ENCODE results near the gene DIPK1B.
A peak's percentile ranks its signal among the peaks of the same experiment; 100 is the strongest.

The DIPK1B gene

GRCh38 chr9:136685790-136686533 lies 26.4 kb upstream of the DIPK1B start:
- Histone ChIP-seq H3K79me2 (ENCODE audit: insufficient read depth, low read length) (peaks cover 12% of the 10 kb centered on the region), H3K27ac (ENCODE audit: low read length) (peak overlapping the region; percentile 72; the same call in 1 of the 2 replicates), H3K36me3 (ENCODE audit: insufficient read depth, low read length) (no peaks in the 10 kb centered on the region), H3K4me1 (ENCODE audit: insufficient read depth, low read length) (peaks cover 21% of the 10 kb centered on the region), H3K27me3 (ENCODE audit: insufficient read depth, low read length, poor library complexity) (no peaks in the 10 kb centered on the region), H3K4me3 (ENCODE audit: low read depth in 1 of 2, low read length in 2 of 2) (peak overlapping the region; percentile 66 to 80), H3K4me2 (ENCODE audit: insufficient read depth, low read length) (peak overlapping the region; percentile 97), H3K9ac (ENCODE audit: low read depth, low read length) (peak overlapping the region; percentile 81), H2AFZ (ENCODE audit: low read depth, low read length) (peak overlapping the region; percentile 94; the same call in 1 of the 2 replicates), H3K9me3 (ENCODE audit: insufficient read depth, low read length, severe bottlenecking) (no peaks in the 10 kb centered on the region), H4K20me1 (ENCODE audit: insufficient read depth, low read length) (peaks cover 13% of the 10 kb centered on the region)
- no peak for TF ChIP-seq EZH2 (IDR thresholded peaks at IDR 0.05; ENCODE audit: borderline replicate concordance, low read depth, low read length, severe bottlenecking)
- TF ChIP-seq CTCF (IDR thresholded peaks at IDR 0.05; ENCODE audit: borderline replicate concordance, extremely low read depth, low read length, poor library complexity, severe bottlenecking) = no peak
- ATAC-seq (ENCODE audit: insufficient read depth, low read depth) = no peak
- no peak for DNase-seq

- peak overlapping the region; percentile 72; the same call in 1 of the 2 replicates for H3K27ac ChIP-seq (ENCODE audit: low read length)
- peak overlapping the region; percentile 94 for H2AFZ ChIP-seq (ENCODE audit: low read depth, low read length)
- DNase-seq = no peak
Observed at GRCh38 chr9:136686534-136686793, 25.9 kb upstream of the DIPK1B start.

GRCh38 chr9:136686794-136687711 lies 25.3 kb upstream of the DIPK1B start, which contains the start of gene AGPAT2:
AGPAT2 (minus strand) TSS chr9:136687457; CDS start chr9:136687357, 100 bp downstream.
- peak; percentile 83 for ATAC-seq (ENCODE audit: insufficient read depth, low read depth)
- H3K27me3 ChIP-seq (ENCODE audit: insufficient read depth, low read length, poor library complexity) = no peaks in the 10 kb centered on the region
- TF ChIP-seq CTCF (IDR thresholded peaks at IDR 0.05; ENCODE audit: borderline replicate concordance, extremely low read depth, low read length, poor library complexity, severe bottlenecking) (no peak), EZH2 (IDR thresholded peaks at IDR 0.05; ENCODE audit: borderline replicate concordance, low read depth, low read length, severe bottlenecking) (no peak)
- H3K9ac ChIP-seq (ENCODE audit: low read depth, low read length) = peak within 1 kb of the TSS; percentile 81
- peak; percentile 66 for DNase-seq
- peak within 1 kb of the TSS; percentile 66 to 80 for H3K4me3 ChIP-seq (ENCODE audit: low read depth in 1 of 2, low read length in 2 of 2)
- H3K27ac ChIP-seq (ENCODE audit: low read length) = peak within 1 kb of the TSS; percentile 72
- H3K36me3 ChIP-seq (ENCODE audit: insufficient read depth, low read length) = no peaks in the 10 kb centered on the region
- H3K4me2 ChIP-seq (ENCODE audit: insufficient read depth, low read length) = peak within 1 kb of the TSS; percentile 97
- no peaks in the 10 kb centered on the region for H3K9me3 ChIP-seq (ENCODE audit: insufficient read depth, low read length, severe bottlenecking)
- H2AFZ ChIP-seq (ENCODE audit: low read depth, low read length) = peak within 1 kb of the TSS; percentile 94
- peaks cover 21% of the 10 kb centered on the region for H3K4me1 ChIP-seq (ENCODE audit: insufficient read depth, low read length)
- peaks cover 12% of the 10 kb centered on the region for H3K79me2 ChIP-seq (ENCODE audit: insufficient read depth, low read length)
- peaks cover 13% of the 10 kb centered on the region for H4K20me1 ChIP-seq (ENCODE audit: insufficient read depth, low read length)

More at GRCh38 chr9:136686534-136686793, 25.9 kb upstream of the DIPK1B start:
- Histone ChIP-seq H3K4me3 (ENCODE audit: low read depth in 1 of 2, low read length in 2 of 2) (peak overlapping the region; percentile 66 to 80), H3K9ac (ENCODE audit: low read depth, low read length) (peak overlapping the region; percentile 81), H3K4me2 (ENCODE audit: insufficient read depth, low read length) (peak overlapping the region; percentile 97), H3K9me3 (ENCODE audit: insufficient read depth, low read length, severe bottlenecking) (no peaks in the 10 kb centered on the region), H3K79me2 (ENCODE audit: insufficient read depth, low read length) (peaks cover 12% of the 10 kb centered on the region), H3K27me3 (ENCODE audit: insufficient read depth, low read length, poor library complexity) (no peaks in the 10 kb centered on the region), H4K20me1 (ENCODE audit: insufficient read depth, low read length) (peaks cover 13% of the 10 kb centered on the region), H3K4me1 (ENCODE audit: insufficient read depth, low read length) (peaks cover 21% of the 10 kb centered on the region), H3K36me3 (ENCODE audit: insufficient read depth, low read length) (no peaks in the 10 kb centered on the region)
- peak; percentile 12; the same call in 2 of the 3 replicates for ATAC-seq (ENCODE audit: insufficient read depth, low read depth)
- TF ChIP-seq EZH2 (IDR thresholded peaks at IDR 0.05; ENCODE audit: borderline replicate concordance, low read depth, low read length, severe bottlenecking) (no peak), CTCF (IDR thresholded peaks at IDR 0.05; ENCODE audit: borderline replicate concordance, extremely low read depth, low read length, poor library complexity, severe bottlenecking) (no peak)
